HG03135 (cell line): ENCODE measurements around the gene ASCC3.

Experiments
- ATAC-seq: cut with Tn5 transposase; IDR thresholded peaks from one replicate; pipeline ENCODE4 v1.9.1; 2021; ENCODE audit warnings: mild to moderate bottlenecking, moderate library complexity; ENCODE audit not compliant: unreplicated experiment

Gene ASCC3

DNA sequence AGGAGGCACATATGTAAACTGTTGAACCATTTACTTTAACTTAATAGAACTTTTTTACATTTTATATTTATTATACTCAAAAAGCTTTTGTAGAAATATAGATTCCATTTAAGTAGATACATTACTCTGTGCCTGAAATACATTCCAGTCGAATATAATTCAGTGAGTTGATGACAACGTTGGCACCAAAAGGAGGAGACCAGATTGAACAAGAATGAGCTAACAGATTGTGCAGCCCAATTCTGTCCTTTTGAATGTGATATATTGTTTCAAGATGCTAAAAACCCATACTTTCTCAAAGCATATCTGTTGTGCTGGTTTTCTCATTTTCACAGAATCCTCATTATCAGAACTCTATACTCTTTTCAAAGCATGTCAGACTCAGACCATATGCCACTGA, 269.0 kb downstream of the ASCC3 start:
- no peak for ATAC-seq

DNA sequence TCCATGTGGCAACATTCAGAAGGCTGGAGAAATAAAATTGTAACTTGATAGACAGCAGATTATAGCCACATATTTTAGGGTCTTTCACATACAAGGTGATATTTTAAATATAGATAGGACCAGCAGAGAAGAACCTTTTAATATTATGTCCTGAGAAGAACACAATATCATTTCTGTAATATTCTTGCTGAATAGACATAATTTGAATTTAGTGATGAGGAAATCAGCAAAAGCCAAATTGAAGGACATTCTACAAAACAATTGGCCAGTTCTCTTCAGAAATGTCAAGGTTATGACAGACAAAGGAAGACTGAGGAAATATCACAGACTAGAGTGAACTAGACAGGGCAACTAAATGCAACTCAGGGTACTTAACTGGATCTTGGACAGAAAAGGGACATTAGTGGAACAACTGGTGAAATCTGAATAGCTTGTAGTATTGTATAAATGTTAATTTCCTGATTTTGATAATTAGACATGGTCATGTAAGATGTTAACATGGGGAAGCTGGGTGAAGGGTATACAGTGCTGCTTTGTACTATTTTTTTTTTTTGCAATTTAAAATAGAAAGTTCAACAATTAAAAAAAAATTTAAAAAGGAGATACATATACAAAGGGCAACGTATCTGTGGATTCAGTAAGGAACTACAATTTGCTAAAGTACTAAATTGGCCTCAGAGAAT, 281.9 kb downstream of the ASCC3 start:
- ATAC-seq, result no peak

DNA sequence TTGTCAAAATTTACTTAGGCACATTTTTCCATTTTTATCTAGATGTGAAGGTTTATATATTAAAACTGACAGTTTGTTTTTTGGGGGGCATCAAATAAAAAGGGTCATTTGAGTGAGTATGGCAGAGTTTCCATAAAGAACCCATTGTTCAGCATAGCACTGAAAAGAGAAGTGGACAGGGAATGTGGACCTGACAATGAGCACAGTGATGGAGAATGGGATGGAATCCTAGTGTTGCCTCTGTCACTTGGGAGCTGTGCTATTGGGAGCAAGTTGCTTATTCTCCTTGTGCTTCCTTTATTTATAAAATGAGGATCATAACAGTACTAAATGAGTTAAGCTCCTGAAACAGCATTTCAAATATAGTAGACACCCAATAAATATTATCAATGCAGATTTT, 285.7 kb downstream of the ASCC3 start:
- no peak for ATAC-seq

DNA sequence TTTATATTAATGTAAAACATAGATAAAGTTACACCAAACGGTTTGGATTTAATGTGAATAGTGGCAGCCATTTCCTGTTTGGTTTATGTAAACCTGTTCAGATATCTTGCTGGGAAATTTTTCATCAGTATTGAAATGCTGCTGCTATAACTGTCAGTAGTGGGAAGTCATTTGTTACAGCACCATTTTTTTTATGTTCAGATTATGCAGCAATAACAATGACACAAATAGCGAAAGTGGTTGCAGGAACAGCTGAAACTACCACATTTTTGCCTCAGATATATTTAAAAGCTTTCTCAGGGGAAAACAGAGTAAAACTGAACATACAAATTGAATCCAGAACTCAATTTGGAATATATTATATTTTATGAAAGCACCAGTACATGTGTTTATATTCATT, 287.6 kb downstream of the ASCC3 start:
- ATAC-seq, result no peak

DNA sequence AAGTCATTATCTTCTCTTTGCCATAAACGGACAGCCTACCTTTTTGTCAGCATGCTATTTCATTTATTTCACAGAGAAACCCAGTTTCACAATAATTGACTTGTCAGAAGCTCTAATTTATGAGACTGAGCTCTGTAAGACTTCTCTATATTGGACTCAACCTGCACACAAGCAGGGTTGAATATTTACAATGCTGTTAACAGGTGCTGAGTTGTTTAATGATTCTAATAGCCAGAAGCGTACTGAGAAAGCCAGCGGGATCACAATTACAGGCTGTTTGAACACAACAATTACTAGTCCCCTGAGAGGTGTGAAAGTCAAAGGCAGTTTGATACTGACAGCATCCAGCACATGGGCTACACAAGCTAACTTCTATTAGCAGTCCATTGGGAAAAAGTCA, 288.2 kb downstream of the ASCC3 start:
- no peak for ATAC-seq

DNA sequence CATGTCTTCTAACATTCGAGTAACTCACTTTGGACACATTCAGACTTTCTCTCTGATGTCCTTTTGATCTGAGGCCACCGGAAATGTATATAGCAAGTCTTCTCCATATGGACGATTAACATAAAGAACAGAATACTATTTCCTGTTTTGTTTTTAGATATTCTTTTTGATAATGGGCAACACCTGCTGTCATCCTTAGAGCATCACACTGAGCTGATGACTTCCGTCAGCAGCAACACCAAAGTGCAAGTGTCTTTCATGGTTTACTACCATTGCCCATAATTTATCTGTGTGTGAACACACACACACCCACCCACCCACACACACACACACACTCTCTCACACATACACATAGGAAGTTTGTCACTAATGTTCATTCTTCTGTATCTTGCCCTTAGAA, 303.7 kb downstream of the ASCC3 start:
- ATAC-seq, result no peak

DNA sequence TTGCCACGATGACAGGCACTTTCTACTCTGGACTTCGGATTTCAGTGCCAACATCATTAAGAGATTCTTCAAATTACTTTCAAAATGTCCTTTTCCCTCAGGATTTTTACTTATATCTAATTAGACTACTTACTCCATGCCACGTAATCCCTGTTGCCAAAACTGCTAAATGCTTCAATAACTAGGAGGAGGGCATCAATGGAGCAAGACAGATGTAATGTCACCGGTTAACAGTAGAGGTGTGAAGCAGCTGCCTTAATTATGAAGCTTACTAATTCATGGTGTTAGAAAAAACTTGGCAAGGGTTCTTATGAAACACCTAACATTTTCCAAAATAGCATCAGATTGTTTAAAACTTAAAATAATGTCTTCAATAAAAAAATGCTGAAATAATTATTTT, 305.2 kb downstream of the ASCC3 start:
- no peak for ATAC-seq

DNA sequence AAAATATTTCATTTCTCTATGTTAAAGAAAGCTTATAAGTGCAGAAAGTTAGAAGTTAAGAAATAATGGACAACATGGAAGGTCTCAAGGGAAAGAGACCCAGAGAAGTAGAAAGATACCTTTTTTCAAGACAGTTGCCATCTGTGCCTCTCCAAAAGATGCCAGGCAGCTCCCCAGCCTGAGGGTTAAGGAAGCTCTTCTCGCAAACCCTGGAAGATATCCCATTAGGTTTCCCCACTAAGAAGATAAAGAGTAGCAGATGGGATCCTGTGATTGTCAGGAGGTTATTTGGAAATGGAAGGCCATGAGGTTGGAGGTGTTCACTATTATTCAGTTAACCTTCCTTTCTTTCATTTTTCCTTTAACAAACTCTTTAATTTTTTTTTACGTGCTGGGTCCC, 306.3 kb downstream of the ASCC3 start:
- no peak for ATAC-seq

DNA sequence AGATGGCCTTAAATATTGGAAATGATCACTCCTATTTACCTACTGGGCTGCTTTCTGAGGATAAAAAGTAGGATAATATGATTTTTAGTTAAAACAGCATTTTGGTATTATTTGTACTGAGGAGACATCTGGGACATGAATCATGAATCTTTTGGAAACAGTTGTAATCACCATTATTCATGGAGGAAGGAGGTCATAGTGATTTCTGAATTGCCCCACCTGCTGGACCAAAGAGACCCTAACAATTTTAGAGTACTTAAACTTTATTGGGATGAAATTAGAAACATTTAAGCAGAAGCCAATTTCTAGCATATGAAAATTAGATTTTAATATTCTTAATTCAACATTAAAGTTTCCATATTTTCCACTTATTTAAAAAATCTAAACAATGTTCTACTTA, 308.0 kb downstream of the ASCC3 start:
- ATAC-seq, result no peak

DNA sequence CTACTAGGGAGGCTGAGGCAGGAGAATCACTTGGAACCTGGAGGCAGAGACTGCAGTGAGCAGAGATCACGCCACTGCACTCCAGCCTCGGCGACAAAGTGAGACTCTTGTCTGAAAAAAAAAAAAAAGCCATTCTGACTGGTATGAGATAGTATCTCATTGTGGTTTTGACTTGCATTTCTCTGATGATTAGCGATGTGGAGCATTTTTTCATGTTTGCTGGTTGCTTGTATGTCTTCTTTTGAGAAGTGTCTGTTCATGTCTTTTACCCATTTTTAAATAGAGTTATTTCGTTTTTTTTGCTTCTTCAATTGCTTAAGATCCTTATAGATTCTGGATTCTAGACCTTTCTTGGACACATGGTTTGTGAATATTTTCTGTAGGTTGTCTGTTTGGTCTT, 312.9 kb downstream of the ASCC3 start:
- ATAC-seq, result no peak

DNA sequence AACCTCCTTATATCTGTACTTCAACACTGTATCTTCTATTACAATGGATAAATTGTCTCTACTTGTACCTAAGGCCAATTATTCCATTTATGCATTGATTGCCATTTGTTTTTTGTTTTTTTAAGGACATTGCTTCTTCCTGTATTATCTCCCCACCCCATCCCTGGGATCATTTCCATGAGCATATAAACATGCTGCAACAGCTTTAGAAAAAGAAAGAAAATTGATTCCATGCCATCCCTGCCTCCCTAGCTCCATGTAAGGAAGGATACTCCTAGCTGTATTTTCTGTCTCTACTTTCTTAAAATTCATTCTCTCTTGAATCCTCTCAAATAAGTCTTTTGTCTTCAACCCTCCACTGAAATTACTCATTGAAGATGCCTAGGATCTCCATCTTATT, 314.6 kb downstream of the ASCC3 start:
- ATAC-seq, result no peak

DNA sequence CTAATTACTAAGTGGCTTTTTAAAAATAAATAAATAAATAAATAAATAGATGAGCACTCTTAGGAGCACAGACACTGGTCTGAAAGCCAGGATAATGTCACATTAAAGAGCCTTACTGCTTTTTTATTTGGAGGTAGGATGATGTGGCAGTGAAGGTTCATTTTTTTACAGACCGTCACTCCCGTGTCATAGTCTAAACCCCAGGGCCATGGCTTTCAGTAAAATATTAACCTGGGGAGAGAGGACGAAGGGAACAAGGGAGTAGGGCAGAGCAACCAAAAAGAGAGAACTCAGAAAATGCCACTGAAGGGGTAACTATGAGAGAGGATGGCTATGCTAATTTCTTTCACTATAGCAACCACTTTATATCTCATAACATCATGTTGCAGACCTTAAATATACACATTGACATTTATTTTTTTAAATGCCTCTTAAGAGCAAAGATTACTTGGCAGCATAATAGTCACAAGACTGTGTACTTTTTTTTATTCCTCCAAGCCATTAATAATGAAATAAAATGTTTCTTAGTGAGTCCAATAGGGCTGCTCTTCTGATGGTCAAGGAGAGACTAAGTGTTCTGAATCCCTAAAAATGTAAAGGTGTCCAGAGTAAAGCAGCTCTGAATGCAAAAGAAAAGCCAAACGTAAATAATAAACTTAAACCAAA, 315.6 kb downstream of the ASCC3 start:
- ATAC-seq, result no peak

DNA sequence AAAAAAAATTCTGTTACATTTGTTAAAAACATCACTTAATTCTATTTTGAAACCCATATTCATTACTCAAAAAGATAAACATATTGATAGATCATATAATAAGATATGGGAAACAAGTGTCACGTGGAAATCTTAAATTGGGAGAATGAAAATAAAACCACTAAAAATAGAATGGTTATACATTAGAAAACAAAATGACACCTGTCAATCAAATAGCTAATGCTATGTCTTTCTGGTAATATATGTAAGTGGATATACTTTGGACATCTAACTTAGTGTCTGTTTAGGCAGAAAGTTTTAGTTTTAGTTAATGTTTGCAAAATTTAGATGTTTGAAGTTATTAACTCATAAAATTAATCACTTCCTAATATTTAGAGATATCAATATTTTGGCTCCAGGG, 321.3 kb downstream of the ASCC3 start:
- ATAC-seq, result no peak

DNA sequence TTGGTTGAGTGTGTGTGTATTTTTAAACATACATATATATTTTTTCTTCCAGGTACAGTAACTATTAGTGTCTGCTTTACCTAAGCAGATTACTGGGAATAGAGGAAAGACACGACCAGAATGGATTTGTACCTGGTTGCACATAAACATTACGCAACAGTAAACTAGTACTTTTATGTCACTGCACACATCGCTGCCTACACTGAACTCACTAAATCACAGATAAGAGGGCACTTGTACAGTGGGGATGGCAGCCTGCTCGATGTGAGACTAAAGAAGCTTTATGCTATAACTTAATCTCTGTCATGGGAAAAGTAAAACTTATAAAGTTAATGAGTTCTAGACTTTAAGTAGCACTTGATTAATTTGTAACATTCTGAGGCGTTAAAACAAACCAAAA, 326.9 kb downstream of the ASCC3 start:
- ATAC-seq, result no peak

DNA sequence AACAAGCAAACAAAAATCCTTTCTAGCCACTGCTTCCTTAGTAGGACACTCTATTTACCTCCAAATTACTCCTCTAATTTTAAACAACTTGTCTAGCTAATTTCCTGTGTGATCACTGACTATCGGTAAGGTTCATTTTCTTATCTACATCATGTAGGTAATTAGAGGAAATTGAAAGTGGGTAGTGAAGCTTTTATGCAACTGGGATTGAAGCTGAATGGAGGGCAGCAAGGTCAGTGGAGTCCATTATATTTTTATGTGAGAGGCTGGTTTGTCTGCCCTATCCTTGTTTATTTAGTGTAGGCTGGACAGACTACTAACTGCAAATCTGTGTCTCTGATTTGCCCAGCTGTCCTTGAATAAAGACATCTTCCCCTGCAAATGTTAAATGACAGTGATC, 327.9 kb downstream of the ASCC3 start:
- ATAC-seq, result no peak

DNA sequence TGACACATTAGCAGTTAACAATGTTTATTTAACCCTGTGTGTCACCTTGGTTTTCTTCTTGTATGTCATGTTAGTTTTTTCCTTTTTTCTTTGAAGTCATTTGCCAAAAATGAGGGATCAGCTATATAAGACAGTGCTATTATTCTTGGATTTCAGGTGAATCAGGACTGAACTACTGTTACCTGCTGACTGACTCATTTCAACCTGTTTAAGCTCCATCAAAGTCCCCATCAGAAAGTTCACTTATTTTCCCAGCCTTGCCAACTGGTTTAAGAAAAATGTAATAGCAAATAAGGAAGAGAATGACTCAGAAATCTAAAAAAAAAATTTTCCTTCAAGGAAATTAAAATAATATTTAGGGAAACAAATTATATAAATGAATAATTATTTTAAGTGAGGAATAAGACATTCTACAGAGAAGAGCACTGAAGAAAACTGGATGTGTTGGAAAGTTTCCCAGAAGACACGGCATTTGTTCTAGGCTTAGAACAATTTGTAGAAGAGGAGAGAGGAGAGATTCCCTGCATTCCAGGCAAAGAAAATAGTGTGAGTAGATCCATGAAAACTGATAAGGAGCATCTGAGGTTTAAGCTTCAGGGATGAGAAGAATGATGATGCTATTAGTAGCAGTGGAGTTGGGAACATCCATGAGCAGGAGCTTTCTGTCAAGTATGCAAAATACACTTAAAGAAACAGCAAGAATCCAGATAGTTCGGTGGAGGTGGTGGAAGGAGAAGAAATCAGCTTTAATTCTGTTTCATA, 331.5 kb downstream of the ASCC3 start:
- no peak for ATAC-seq

DNA sequence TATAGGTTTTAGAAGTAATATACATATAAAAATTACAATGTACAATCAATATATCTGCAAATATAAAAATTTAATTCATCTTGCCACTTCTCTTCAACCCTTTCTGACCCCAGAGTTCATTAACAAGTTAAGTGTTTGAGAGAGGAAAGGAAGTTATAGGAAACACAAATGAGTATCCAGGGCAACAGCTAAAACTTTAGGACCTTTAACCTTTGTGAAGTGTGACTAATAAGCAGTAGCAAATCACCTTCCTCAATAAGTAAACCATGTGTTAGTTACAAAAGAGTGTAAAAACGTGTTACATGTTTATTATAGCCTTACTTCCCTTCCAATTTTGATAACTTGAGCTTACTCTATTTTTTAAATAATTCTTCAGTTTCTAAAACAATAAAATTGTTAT, 343.0 kb downstream of the ASCC3 start:
- no peak for ATAC-seq

DNA sequence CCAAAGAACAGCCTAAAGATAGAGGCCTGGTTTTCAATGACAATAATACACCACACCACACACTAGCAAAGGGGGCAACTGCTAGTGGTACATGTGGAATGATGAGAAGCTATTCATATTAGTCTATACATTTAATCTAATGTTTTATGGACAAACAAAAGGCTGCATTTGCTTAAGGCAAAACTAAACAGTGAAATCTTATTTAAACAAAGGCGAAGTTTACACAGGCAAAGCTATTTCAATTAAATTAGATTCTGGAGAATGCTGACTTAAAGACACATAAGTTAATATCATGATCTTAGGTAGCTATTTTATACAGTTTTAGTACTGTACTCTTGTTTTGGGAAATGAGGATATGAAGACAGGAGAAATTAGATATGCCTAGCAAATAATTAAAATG, 362.5 kb downstream of the ASCC3 start:
- no peak for ATAC-seq

DNA sequence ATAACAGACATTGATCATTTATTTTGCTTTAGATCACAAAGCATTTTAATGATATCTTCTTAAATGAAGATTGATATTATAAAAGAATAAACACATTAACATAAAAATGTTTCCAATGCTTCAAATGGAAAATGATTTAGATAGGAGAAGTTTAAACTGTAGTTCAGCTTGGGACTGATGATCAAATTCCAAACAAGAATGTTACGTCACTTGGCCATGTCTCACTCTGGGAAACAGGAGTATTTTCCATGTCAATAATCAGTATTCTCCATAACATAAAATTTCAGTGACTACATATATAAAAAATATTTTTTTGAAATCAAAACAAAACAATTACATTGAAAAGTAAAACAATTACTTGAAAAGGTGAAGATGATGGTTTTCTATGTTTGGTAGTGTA, 363.5 kb downstream of the ASCC3 start:
- ATAC-seq, result no peak

DNA sequence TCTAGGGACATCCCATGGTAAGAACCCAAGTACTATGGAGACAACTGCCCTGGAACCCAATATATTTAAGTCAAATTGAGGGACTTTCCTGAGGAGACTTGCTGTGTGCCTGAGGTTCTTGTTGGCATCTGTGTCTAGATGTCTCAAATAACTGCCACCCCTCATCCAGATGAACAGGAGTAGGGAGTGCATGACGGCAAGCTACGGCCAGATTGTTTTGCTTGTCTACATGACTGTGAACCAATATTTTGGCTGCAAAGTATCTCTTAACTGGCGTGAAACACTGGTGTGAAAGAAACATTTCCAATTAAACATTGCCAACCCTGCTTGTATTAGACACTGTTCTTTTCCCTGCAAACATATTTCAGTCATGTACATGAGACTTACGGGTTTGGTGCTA, 364.0 kb downstream of the ASCC3 start:
- ATAC-seq, result no peak

DNA sequence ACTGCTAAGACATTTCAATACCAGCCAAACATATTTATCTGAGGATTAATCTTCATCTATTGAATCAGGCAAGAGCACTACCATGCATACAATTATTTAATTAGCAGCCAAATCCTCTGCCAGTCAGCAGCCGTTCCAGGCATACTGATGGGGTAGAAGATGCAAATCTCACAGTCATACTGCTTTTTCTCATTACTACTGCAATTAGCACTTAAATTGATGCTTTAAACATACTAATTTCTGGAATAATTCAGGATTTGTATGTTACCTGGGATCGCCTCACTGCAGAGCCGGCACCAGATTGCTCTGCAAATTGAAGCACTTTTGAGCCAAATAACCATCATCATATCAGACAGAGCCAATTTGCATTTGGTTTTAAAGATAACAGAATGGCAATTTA, 366.5 kb downstream of the ASCC3 start:
- no peak for ATAC-seq

DNA sequence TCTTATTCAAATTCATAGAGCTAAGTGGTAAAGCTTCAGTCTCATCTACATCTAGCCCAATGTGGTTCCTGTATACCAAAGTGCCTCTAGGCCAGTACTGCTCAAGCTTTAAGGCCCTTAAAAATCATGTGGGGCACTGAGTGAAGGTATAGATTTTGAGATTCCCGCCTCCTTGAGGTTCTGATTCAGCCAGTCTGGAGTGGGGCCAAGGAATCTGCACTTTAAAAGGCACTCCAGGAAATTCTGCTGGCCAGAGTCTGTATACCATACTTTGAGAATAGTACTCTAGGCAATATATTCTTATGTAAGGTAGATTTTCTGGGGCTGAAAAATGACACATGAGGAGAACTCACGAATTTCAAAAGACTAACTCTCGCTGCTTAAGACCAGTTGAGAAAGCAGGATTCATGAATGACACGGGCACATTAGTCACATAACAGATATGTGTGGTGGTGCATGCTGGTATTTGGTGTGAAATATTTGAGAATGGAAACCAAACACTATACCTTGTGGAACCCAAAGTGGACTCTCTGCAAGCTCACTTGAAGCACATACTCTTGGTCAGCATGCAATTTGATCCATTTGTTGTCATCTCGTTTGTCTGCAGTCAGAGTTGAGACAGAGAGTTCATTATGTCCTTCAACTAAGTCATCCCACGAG, 368.8 kb downstream of the ASCC3 start:
- ATAC-seq, result no peak
